NCI-H128 (cell line): ENCODE results near the gene SLC16A5.
"Not testable (repeated sequence)": the region's sequence is repeated elsewhere in the genome, so short reads cannot be mapped to it uniquely, and the experiment has no call there.

Source experiments
- DNase-seq: peaks from one replicate; lab custom pipeline; 2025; ENCODE audit not compliant: unreplicated experiment; lab: John Stamatoyannopoulos, UW

SLC16A5 gene

DNA sequence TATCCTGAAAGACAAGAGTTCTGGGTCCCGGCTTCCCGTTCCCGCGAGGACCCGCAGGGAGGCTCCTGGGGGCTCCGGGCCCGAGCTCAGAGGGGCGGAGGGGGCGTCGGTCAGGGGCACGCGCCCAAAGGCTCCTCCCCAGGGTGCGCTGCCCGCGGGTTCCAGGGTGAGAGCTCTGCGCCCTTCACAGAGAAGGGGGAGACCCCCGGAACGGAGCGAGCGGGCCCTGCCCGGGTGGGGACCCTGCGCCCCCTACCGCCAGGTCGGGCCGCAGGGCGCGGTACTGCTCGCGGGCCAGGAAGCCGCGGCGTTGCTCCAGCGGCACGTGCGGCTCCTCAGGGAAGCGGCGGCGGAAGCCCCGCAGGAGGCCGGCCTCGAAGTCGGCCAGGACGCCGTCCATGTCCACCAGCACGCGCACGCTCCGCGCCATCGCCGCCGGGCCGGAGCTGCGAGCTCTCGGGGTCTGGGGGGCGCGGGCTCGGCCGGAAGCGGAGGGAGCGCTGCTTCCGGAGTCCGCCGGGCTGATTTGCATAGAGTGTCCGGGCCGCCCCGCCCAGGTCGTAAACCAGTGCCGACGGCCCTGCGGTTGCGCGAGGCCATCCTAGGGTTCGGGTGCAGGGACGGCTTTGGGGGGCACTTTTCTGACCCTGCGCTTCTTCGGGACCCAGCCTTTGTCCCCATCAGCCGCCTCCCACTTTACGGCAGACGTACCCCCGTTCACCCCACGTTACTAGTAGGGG lies 43.7 kb downstream of the SLC16A5 start, which contains the start of gene NT5C:
Gene NT5C (minus strand): TSS at position 465 of the 740 bp plus-strand sequence. CDS start 35 bp downstream, at position 430.
- peak; percentile 41 for DNase-seq

DNA sequence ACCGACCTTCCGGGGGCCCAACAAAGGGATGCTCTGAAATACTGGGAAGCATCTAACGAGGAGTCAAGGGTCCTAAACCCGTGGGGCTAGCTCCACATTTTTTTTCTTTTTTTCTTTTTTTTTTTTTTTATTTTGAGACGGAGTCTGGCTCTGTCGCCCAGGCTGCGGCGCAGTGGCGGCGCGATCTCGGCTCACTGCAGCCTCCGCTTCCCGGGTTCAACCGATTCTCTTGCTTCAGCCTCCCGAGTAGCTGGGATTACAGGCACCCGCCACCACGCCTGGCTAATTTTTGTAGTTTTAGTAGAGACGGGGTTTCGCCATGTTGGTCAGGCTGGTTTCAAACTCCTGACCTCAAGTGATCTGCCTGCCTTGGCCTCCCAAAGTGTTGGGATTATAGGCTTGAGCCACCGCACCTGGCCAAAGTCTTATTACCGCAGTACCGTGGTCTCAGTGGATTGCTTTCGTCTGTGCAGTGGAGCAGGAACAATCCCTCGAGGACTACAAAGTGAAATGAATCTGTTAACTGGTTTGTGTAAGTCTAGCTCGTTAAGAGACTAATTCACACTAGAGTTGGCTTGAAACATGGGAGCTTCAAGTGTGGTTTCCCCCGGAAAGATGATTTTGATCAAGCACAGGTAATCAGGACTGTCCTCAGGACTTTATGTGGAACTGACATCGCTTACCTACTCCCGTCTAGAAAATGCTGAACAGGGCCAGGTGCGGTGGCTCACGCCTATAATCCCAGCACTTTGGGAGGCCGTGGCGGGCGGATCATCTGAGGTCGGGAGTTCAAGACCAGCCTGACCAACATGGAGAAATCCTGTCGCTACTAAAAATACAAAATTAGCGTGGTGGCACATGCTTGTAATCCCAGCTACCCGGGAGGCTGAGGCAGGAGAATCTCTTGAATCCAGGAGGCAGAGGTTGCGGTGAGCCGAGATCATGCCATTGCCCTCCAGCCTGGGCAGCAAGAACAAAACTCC lies 44.6 kb downstream of the SLC16A5 start:
- not testable (repeated sequence) for DNase-seq

DNA sequence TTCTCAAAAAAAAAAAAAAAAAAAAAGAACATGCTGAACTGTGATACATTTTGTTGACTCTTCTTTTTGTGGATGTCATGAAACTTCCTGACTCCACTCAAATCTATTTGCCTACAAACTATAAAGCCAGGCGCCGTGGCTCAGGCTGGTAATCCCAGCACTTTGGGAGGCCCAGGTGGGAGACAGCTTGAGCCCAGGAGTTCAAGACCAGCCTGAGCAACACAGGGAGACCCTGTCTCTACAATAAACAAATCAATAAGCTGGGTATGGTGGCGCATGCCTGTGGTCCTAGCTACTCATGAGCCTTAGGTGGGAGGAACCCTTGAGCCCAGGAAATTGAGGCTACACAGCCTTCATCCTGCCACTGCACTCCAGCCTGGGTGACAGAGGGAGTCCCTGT lies 45.2 kb downstream of the SLC16A5 start:
- DNase-seq = no peak

DNA sequence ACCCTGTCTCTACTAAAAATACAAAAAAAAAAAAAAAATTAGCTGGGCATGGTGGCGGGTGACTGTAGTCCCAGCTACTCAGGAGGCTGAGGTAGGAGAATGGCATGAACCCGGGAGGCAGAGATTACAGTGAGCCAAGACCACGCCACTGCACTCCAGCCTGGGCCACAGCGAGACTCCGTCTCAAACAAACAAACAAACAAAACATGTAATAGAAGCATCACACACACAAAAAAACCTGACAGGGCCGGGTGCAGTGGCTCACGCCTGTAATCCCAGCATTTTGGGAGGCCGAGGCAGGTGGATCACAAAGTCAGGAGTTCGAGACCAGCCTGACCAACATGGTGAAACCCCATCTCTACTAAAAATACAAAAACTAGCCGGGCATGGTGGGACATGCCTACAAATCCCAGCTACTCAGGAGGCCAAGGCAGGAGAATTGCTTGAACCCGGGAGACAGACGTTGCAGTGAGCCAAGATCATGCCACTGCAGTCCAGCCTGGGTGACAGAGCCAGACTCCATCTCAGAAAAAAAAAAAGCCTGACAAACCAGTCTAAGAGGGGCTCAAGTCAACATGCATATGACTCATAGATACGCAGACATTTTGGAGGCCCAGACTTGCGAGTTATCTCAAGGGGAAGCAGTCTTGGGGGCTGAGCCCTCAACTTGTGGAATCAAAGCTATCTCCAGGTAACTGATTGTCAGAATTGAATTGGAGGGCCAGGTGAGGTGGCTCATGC lies 46.0 kb downstream of the SLC16A5 start:
- DNase-seq = not testable (repeated sequence)

DNA sequence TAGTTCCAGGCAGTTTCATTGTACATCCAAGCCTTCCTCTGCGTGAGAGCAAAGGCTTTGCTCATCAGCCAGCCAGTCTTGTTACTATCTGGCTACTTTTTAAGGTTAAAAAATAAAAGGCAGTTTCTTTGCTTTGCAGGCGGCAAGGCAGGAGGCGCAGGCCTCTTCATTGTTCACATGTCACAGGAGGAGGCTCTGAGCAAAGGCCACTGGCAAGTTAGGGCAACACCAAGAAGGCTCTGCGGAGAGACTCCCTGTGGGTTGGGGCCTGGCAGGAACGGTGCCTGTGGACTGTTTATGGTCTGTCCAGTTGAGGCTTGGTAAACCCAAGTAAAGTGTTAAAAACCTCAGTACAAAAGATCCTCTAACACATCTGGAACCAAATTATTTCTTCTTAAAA lies 47.7 kb downstream of the SLC16A5 start:
- DNase-seq = no peak

DNA sequence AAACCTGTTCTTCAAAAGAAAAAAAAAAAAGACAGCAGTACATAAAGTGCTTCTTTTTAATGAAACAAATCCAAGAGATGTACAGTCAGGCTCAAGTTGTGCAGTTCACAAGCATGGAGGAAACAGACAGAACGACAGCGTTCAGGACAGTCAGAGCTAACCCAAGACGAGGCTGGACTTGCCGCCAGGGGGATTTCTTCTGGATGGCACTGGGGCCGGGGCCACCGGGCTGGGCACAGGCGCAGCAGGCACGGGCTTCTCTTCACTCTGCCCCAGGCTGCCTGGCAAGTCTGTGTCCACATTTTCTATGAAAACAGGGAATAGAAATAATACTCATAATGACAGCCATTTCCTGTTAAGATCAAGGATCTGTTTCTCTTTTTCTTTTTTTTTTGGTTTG lies 48.2 kb downstream of the SLC16A5 start:
- no peak for DNase-seq

DNA sequence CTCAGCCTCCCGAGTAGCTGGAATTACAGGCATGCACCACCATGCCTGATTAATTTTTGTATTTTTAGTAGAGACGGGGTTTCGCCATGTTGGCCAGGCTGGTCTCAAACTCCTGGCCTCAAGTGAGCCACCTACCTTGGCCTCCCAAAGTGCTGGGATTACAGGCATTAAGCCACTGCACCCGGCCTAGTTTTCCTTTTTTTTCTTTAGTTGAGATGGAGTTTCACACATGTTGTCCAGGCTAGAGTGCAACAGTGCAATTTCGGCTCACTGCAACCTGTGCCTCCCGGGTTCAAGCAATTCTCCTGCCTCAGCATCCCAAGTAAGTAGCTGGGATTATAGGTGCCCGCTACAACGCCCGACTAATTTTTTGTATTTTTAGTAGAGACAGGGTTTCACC lies 50.0 kb downstream of the SLC16A5 start:
- DNase-seq = not testable (repeated sequence)

DNA sequence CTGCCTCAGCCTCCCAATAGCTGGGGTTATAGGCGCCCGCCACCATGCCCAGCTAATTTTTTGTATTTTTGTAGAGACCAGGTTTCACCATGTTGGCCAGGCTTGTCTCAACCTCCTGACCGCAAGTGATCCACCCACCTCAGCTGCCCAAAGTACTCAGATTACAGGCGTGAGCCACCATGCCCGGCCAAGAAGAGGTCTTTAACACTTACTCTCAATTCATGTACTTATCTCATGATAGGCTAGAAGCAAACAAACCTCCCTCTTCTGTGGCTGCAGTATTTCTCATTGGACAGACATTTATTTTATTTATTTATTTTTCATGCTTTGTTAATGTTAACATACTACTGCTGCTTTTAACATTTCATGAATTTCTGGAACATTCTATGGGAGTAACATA lies 50.8 kb downstream of the SLC16A5 start:
- DNase-seq = no peak

DNA sequence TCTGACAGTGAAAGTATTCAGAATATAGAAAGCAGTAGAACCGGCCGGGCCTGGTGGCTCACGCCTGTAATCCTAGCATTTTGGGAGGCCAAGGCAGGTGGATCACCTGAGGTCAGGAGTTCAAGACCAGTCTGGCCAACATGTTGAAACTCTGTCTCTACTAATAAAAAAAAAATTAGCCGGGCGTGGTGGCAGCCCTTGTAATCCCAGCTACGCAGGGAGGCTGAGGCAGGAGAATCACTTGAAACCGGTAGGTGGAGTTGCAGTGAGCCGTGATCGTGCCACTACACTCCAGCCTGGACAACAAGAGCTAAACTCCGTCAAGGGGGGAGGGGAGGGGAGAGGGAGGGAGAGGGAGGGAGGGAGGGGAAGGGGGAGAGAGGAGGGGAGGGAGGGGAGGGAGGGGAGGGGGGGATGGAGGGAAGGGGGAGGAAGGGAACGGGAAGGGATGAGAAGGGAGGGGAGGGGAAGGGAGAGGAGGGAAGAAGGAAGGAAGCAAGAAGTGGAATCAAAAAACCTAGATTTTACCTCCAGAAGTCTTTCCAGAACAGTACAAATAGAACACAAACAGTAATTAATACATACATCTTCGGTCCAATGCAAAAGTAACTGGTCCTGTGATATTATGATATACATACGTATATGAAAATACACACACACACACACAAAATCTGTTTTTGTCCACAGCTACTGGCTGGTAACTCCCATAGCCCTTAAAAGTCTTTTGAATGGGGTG lies 54.6 kb downstream of the SLC16A5 start:
- DNase-seq = no peak

DNA sequence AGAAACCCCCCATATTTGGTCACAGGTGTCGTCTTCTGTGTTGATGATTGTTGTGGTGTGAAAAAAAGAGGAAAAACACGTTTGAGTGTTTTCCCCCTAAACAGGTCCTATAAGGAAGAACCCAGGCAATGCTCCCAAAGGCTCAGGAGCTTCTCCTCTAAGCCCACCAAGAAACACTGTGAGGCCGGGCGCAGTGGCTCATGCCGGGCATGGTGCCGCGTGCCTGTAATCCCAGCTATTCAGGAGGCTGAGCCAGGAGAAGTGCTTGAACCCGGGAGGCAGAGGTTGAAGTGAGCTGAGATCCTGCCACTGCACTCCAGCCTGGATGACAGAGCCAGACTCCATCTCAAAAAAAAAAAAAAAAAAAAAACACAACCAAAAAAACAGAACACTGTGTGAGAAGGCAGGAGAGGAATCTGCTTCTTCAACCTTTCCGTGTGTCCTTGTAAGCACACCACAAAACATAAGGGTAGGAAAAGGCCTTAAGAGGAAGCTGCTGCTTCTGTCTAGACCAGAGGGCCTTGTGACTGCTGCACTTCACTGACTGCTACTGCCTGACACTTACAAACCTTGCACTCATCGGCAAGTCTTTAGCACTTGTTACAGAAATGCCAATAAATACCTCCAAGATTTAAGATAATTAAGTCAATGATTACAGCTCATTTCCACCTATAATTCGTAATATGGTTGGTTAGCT lies 57.2 kb downstream of the SLC16A5 start:
- DNase-seq = no peak

DNA sequence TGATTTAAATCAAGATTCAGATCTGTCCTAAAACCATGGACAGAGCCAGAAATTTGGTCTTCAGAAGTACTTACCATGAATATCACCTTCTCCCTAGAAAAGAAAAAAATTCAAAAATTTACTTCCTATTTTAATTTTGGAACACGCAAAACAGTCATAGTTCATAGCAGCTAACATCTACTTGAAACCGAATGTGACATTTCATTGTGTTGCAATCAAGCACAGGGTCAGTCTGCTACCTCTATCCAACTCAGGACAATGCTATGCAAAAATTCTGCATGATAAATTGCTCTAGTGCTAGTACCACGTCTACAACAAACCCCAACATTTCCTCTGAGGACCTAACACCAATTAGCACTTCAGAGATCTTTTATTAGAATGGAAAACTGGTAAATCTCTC lies 58.8 kb downstream of the SLC16A5 start:
- DNase-seq = no peak

DNA sequence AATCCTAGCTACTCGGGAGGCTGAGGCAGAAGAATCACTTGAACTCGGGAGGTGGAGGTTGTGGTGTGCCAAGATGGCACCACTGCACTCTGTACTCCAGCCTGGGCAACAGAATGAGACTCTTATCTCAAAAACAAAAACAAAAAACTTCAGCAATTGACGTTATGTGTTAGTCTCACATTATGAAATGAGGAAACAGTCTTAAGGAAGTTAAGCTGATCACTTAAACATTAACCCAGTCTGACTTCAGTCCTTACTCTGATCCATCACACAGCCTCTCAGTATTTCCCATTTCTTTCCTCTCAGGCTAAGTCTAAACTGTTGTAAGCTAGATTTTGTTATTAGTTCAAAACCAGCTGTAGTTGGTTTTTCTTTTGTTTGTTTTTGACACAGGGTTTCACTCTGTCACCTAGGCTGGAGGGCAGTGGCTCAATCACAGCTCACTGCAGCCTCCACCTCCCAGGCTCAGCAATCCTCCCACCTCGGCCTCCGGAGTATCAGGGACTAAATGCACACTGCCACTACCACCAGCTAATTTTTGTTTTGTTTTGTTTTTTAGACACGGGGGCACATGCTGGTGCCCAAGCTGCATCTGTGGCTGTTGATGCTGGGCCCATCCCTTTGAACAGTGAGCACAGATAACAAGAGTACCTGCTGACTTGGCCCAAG lies 60.3 kb downstream of the SLC16A5 start:
- no peak for DNase-seq

DNA sequence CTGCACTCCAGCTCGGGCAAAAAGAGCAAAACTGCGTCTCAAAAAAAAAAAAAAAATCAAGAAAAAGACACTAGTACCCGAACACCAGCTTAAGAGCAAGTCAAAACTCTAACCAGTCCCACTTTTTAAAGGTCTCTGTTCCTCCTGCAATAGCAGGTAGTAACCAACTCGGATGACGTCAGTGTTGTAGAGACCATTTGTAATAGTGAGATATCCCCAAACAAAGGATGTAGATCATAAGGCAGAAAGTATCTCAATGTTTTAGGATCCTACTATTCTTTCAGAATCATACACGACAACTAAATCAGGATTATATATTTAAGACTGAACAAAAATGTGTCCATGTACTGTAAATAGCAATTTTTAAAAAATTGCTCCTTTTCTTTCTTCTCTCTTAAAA lies 64.2 kb downstream of the SLC16A5 start:
- DNase-seq = no peak

DNA sequence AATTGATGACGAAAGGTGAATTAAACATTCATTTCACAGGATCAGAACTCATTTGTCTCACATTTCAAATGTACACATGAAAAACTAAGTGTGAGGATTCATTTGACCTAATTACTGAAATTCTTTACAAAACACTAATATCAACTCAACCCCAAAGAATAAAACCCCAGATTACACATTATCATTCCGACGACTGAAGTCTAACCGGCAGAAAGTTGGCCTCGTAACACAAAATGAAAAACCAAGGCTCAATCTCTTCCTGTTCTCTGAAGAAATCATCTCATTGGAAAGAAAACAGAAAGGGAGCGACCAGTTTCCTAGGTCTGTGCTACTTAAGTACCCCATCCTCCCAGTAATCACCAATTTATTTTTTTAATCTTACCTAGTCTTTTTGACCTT lies 64.8 kb downstream of the SLC16A5 start:
- DNase-seq = no peak

DNA sequence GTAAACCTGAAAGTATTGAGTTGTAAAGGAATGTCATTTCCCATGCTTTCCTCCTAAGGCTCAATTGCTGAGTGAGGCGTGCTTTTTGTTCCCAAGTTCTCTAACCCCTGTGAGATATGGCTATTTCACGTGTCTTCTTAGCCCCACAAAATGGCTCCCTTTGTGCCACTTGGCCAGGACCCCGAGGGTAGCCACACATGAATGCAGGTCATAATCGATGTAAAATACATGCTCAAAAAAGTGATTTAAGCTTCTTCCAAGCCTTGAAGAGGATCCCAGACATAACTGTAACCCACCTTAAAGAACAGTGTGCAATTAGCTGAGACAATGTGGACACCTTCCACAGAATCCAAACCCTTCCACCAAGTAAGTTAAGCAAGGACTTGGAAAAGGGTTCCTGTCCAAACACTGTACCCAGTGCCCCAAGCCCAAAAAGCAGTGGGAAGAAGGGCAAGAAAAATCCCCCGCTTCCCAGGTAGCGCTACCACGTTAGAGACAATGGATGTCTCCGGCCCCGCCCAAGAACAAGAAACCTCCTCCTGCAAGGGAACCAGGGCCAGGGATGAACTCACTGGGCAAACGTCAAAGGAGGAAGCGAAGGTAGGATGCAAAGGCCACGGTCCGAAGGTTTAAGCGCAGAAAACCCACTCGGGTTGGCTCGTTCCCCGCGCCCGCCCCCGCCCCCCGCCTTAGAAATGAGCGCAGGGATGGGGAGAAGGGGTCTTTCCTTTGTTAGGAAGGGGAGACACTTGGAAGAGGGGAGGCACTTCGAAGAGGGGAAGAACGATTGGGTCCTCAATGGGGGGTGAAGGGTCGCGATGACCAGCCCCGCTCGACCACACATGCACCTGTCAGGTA lies 65.4 kb downstream of the SLC16A5 start:
- DNase-seq = no peak

DNA sequence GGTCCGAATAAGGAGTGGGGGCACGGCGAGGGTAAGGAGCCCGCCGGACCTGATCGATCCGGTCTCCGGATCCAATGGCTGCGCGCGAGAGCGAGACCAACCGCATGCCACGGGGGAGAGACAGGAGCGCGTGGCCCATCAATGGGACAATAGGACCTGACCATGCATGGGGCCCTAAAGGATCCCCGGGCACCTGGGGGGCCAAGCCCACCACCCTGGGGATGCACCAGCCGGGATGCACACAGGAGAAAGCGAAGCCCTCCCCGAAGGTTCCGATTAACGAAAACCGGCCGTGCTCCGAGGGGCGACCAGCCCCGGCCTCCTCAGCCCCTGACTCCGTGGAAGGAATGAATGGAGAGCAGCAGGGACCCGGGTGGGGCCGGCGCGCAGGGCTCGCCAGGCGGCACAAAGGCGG lies 66.0 kb downstream of the SLC16A5 start:
- DNase-seq = no peak

DNA sequence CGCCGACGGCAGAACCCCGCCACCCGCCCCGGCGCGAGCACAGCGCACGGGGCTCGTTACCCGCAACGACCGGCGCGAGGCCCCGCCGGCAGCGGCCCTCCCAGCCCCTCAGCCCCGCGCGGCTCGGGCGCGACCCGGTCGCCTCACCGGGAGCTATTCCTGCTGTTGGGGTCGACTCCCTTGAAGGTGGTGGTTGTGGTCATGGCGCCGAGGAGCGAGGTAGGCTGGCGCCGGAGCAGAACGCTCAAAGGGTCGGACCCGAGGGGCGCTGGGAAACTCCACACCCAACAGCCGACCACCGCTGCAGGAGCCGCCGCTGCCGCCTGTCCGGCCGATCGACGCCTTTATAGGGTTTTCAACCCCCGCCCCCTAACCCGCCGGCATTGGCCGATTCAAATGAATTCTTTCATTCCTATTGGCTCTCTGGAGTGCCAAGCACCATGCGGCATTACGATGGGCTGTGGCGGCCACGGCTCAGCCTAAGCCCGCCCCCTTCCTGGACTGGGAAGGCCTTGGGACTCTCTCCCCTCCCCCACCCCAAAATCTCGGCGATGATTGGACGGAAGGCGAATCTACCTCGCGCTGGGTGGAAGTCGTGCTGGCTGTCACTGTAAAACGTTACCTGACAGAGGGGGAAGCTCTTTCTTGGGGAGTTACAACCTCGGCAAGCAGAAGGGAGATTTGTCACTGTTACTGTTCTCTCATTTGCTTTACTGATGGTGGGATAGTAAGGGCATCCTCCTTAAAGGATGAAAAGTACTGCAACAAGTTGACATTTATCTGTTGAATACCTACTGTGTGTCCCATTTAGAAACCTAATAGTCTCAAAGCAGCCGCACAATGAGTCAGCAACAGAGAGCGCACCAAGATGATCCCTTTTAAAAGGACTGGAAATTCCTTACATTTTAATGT lies 66.7 kb downstream of the SLC16A5 start, which contains the start of gene JPT1:
Gene JPT1 (minus strand): TSS at position 318 of the 912 bp plus-strand sequence. CDS start 115 bp downstream, at position 203.
- DNase-seq = peak; percentile 88
